Lower lobe of right lung (tissue), 2 donors: ENCODE data around the gene RIPK4. TPM values are rescaled to one million over a fixed set of nuclear protein-coding genes. Genes with fewer than 3 reads are reported as not detected.

Experiments used
- ATAC-seq, 2 donors: fragments of 200-7000 bp; cut with Tn5 transposase; one replicate each; pipeline ENCODE4 v1.9.1; 2020 to 2022; ENCODE audit warnings: mild to moderate bottlenecking in 2 of 2, moderate library complexity in 2 of 2
- DNase-seq: peaks from one replicate; pipeline ENCODE4 v3.0.0-alpha.2; 2020
- H3K27ac ChIP-seq: fragments of 200-600 bp; one replicate; pipeline ENCODE4 v1.8.0; 2022
- H3K27me3 ChIP-seq: fragments of 200-600 bp; one replicate; pipeline ENCODE4 v1.8.0; 2022; ENCODE audit warnings: low read depth
- H3K36me3 ChIP-seq: fragments of 200-600 bp; one replicate; pipeline ENCODE4 v1.8.0; 2022; ENCODE audit warnings: mild to moderate bottlenecking
- H3K4me1 ChIP-seq: fragments of 200-600 bp; one replicate; pipeline ENCODE4 v1.8.0; 2022
- H3K4me3 ChIP-seq: fragments of 200-600 bp; one replicate; pipeline ENCODE4 v1.8.0; 2022; ENCODE audit warnings: mild to moderate bottlenecking
- H3K9me3 ChIP-seq: fragments of 200-600 bp; one replicate; pipeline ENCODE4 v1.8.0; 2022
- intact Hi-C: fragments of 100-400 bp; cut with DNase I; formaldehyde crosslinking; loops from one replicate; pipeline ENCODE4 v1.11.0; 2022
- total RNA-seq: library from RNA; stranded (reverse); fragmentation: NEBNext Ultra II Directional; extraction: Animal tissue kit (Norgen Biotek cat#: 25700); gene quantifications from one replicate; pipeline ENCODE4 v1.2.1, GENCODE V29; 2021
- TF ChIP-seq, protein P1 (sequence below): fragments of 200-600 bp; IDR thresholded peaks from one replicate; pipeline ENCODE4 v1.8.0; 2022; ENCODE audit warnings: antibody characterized with exemption, mild to moderate bottlenecking
- donor health status: DM: no; HTN: yes; CAD: no; lungs with severe emphysema.

Gene RIPK4
- total RNA-seq, 1 donor from 2014 or later = 8.7 TPM

DNA sequence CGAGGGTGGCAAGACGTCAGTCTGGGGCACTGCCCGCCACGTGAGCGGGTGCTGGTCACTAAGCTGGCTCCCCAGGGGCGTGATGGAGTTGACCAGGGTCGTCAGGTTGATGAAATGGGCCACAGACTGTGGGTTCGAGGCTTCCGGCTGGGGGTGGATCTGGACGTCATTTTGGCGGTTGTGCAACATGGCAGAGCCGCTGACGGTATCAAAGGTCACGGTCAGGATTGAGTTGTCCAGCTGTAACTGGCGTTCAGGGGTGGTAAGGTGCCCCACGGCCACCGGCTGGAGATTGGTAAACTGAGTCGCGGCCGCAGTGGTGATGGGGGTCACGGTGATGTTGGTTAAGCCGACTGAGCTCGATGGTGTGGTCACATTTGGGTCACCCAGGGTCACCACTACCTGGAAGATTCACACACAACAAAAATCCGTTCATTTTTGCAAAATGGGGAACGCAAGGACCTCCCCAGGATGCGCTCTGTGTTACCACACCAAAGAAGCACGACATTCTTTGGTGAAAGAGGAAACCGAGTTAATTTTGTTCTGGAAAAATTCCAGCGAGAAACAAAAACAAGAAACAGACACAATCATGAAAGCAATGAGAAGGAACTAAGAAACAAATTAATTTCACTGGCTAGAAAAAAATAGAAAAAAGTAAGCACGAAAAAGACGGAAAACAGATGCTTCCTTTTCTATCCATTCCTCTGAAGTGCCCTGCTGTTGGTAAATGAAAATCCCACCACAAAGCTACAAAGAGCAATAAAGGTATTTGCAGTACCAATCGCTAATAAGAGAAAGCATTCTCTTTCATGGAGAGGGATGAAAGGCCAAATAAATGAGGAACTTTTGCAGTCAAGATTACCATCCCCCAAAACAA, 34.7 kb upstream of the RIPK4 start:
- TF ChIP-seq, protein P1, sequence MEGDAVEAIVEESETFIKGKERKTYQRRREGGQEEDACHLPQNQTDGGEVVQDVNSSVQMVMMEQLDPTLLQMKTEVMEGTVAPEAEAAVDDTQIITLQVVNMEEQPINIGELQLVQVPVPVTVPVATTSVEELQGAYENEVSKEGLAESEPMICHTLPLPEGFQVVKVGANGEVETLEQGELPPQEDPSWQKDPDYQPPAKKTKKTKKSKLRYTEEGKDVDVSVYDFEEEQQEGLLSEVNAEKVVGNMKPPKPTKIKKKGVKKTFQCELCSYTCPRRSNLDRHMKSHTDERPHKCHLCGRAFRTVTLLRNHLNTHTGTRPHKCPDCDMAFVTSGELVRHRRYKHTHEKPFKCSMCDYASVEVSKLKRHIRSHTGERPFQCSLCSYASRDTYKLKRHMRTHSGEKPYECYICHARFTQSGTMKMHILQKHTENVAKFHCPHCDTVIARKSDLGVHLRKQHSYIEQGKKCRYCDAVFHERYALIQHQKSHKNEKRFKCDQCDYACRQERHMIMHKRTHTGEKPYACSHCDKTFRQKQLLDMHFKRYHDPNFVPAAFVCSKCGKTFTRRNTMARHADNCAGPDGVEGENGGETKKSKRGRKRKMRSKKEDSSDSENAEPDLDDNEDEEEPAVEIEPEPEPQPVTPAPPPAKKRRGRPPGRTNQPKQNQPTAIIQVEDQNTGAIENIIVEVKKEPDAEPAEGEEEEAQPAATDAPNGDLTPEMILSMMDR = no peak
- no peak for DNase-seq
- Histone ChIP-seq H3K4me1 (peaks cover 12% of the 10 kb centered on the region), H3K4me3 (no peak overlapping the region), H3K9me3 (no peaks in the 10 kb centered on the region), H3K27ac (no peak overlapping the region), H3K36me3 (peaks cover 46% of the 10 kb centered on the region), H3K27me3 (no peaks in the 10 kb centered on the region)
- ATAC-seq = peak; percentile 23 to 51
- intact Hi-C loops = no loop called here

DNA sequence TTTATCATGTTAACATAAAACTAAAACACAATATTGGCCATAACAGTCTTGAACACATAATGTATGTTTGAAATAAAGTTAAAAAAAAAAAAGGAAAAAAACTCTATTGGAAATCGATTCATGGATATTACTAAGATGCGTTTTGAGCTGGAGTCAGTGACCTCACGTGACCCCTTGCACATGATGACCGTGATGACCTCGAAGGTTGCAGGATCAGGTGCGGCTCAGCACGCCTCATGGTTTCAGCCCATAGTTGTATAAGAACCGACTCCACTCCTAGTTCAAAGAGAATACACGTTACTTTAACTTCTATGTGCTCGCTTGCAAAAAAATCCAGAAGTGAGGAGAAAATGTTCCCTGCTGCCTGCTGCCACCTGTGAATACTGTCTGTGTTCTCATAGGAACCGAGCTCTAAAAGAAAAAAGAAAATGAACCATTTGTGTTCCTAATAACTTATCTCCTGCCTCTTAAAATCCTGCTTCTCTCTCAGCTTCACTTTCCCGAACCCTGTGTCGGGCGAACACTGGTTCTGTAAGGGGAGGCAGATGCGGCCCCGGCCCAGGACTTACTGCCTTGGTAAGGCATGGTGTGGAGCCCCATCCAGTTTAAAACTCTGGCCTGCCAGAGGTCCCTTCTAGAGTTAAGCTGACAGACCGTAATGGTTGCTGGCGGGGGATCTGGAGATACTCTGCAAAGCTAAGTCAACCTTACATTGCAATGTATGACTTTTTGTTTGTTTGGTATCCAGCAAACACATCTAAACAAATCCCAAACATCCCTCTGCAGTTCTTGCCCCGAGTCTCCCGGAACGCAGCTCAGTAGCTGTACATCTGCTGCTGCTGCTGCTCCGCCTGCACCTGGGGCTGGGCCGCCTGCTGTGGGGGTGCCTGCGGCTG, 33.8 kb upstream of the RIPK4 start:
- H3K36me3 ChIP-seq = peaks cover 46% of the 10 kb centered on the region
- no peak overlapping the region for H3K27ac ChIP-seq
- intact Hi-C loops = no loop called here

DNA sequence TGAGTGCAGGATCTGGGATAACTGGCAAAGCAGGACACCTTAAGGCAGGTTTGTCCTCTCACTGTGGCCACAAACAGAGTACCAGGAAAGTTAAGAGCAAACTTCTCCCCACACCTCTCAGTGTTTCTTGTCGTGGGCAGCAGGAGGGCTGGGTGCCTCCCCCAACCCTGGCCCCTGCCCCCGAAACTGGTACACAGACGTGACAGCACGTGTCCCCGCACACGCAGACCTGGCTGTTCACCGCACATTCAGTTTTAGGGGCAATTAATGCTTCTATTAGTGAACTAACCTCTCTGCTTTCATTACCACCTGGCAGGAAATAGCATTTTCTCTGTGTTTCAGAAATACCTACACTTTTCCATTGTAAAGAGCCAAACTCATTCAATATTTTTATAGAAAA, 32.9 kb upstream of the RIPK4 start:
- H3K36me3 ChIP-seq = peaks cover 46% of the 10 kb centered on the region
- H3K27ac ChIP-seq = no peak overlapping the region
- intact Hi-C loops = no loop called here
- H3K27me3 ChIP-seq = no peaks in the 10 kb centered on the region
- no peak for ATAC-seq
- H3K4me3 ChIP-seq = no peak overlapping the region
- no peaks in the 10 kb centered on the region for H3K9me3 ChIP-seq
- peaks cover 12% of the 10 kb centered on the region for H3K4me1 ChIP-seq
- TF ChIP-seq, protein P1 = no peak
- no peak for DNase-seq

More for the DNA sequence above, 33.8 kb upstream of the RIPK4 start:
- no peak for DNase-seq
- Histone ChIP-seq H3K4me1 (peaks cover 12% of the 10 kb centered on the region), H3K27me3 (no peaks in the 10 kb centered on the region), H3K4me3 (no peak overlapping the region), H3K9me3 (no peaks in the 10 kb centered on the region)
- ATAC-seq = no peak
- TF ChIP-seq, protein P1 = no peak

DNA sequence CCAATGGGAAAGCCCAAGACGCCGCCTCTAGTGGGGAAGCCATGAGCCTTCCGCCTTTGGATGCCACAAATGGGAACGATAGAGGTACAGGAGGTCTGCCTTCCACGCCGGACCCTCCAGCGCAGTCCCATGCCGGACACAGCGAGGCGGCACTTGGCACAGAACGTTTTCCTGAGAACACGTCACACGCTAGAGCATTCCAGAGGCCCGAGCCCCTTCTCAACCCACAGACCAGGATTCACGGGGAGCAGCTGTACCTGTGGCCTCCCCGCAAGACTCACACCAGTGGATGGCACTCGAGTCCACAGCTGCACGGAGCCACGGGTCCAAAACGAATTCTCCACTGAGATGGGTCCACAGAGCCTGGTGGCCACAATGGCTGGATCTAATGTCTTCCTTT, 31.5 kb upstream of the RIPK4 start:
- DNase-seq = no peak
- Histone ChIP-seq H3K9me3 (no peaks in the 10 kb centered on the region), H3K4me3 (no peak overlapping the region), H3K4me1 (peaks cover 8% of the 10 kb centered on the region), H3K27me3 (no peaks in the 10 kb centered on the region), H3K27ac (no peak overlapping the region), H3K36me3 (peaks cover 36% of the 10 kb centered on the region)
- ATAC-seq = no peak
- intact Hi-C loops = no loop called here
- TF ChIP-seq, protein P1 = no peak

DNA sequence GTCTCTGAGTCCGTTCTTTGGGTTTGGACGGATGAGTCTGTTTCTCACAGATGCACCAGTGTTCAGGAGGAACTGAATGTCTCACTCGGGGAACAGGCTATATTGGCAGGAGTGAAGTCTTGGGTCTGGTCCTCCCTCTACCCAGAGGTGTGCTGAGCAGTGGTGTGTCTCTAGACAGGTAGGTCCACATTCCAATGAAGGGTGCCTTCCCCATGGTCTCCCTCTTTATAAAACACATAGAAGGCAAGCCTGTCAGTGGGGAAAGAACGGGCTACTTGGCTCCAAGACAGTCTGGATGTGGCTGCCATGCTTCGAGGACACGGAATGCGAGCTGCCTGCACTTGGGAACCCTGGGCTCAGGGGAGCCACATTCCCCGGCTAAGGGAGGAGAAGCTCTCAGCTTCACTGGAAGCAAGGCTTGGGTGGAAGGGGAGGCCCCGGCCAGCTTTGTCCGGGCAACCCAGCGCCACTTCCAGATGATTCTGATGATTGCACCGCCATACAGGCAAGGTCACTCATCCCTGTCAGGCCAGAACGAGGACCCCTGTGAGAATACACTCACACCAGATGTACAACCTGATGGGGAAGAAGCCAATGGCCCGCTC, 29.7 kb upstream of the RIPK4 start:
- no peak for DNase-seq
- intact Hi-C loops = no loop called here
- no peak overlapping the region for H3K4me3 ChIP-seq

More for the DNA sequence above, 29.7 kb upstream of the RIPK4 start:
- Histone ChIP-seq H3K27me3 (no peaks in the 10 kb centered on the region), H3K9me3 (peaks cover 6% of the 10 kb centered on the region), H3K36me3 (peaks cover 30% of the 10 kb centered on the region), H3K27ac (no peak overlapping the region), H3K4me1 (no peaks in the 10 kb centered on the region)
- ATAC-seq = no peak
- TF ChIP-seq, protein P1 = no peak
